NCI-H2171 (cell line): ENCODE data around the gene CD82.

Source experiments
- DNase-seq: peaks from one replicate; lab custom pipeline; 2025; lab: John Stamatoyannopoulos, UW

CD82 gene

GRCh38 chr11:44617671-44618461 lies 52.4 kb downstream of the CD82 start:
- no peak for DNase-seq

DNA sequence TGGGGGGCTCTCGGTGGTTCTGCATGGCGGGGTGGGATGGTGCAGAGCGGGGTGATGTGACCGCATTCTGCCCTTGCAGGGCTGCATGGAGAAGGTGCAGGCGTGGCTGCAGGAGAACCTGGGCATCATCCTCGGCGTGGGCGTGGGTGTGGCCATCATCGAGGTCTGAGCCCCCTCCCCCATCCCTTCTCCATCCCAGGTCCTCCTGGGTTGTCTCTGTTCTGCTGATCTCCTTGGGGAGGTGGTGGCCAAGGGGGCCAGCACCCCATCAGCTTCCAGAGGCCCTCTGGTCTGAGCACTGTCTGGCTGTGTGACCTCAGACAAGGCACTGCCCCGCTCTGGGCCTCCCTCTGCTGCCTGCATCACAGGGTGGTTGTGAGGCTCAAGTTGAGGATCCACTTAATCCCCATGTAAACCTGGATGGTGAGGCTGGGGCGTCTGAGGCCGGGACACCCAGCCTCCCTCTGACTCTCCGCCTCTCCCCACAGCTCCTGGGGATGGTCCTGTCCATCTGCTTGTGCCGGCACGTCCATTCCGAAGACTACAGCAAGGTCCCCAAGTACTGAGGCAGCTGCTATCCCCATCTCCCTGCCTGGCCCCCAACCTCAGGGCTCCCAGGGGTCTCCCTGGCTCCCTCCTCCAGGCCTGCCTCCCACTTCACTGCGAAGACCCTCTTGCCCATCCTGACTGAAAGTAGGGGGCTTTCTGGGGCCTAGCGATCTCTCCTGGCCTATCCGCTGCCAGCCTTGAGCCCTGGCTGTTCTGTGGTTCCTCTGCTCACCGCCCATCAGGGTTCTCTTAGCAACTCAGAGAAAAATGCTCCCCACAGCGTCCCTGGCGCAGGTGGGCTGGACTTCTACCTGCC lies 53.3 kb downstream of the CD82 start:
- DNase-seq = no peak

DNA sequence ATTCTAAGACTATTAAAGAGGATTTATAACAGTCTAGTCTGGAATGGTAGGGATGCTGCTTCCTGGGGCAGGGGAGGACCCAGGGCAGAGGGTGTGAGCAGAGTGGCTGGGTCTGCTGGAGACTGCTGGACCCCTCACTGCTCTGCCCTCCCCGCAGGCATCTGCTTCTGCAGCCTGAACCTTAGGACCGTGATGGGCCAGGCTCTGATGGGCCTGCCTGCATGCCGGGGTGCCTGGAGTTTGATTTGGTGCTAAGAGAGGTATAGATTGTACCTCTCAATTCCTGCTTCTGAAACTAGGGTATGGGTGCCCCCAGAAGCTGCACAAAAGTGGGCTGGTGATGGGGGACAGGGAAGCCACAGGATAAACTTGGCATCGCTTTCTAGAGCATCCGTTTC lies 54.9 kb downstream of the CD82 start:
- DNase-seq = no peak

- DNase-seq = peak; percentile 34
These were observed 55.7 kb downstream of the CD82 start for GRCh38 chr11:44621140-44621681.

- DNase-seq = no peak
These were observed 56.3 kb downstream of the CD82 start for GRCh38 chr11:44621784-44622183.

DNA sequence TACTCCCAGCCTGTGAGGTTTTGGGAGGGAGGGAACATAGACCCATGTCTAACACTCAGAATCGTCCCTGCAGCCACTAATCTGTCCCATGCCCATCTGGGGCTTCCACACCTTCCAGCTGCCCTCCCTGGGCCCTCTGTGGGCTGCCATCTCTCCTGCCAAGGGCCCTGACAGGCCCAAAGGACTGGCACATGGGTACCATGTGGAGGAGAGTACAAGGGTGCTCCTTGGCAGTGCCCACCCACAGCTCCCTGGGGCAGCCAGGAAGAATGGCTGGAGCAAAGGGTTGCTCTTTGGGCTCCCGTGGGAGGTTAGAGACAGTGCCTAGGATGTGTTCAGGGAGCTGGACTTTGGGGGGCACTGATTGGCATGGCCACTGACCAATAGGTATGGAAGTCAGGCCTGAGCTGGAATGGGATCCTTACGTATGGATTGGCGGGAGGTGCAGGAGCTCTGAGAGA lies 56.8 kb downstream of the CD82 start:
- DNase-seq = no peak

DNA sequence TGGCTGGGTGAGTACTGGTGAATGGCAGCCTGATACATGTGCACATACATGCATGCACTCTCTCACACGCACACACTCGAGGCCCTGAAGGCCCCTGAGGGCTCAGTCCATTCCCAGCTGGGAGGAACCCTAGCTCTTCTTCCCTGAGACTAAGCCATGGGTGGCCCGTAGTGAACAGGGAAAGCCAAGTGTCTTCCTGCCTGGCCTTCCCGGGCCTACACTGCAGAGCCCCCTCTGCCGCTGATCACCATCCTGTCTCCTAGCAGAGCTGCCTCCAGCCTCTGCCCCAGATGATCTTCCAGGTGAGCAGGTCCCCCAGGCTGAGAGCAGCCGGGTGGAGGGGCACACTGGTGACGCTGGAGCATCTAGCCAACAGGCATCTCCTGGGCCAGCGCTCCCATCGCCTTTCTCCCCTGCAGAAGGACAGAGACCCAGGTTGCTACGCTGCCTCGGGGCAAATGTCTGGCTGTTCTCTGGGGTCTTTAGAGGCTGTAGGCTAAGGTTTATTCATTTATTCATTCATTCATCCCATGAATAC lies 57.3 kb downstream of the CD82 start:
- DNase-seq = no peak

GRCh38 chr11:44623341-44623730 lies 57.9 kb downstream of the CD82 start:
- no peak for DNase-seq

GRCh38 chr11:44623731-44624491 lies 58.4 kb downstream of the CD82 start:
- DNase-seq = peak; percentile 34

- no peak for DNase-seq
These were observed 59.3 kb downstream of the CD82 start for GRCh38 chr11:44624761-44625221.

DNA sequence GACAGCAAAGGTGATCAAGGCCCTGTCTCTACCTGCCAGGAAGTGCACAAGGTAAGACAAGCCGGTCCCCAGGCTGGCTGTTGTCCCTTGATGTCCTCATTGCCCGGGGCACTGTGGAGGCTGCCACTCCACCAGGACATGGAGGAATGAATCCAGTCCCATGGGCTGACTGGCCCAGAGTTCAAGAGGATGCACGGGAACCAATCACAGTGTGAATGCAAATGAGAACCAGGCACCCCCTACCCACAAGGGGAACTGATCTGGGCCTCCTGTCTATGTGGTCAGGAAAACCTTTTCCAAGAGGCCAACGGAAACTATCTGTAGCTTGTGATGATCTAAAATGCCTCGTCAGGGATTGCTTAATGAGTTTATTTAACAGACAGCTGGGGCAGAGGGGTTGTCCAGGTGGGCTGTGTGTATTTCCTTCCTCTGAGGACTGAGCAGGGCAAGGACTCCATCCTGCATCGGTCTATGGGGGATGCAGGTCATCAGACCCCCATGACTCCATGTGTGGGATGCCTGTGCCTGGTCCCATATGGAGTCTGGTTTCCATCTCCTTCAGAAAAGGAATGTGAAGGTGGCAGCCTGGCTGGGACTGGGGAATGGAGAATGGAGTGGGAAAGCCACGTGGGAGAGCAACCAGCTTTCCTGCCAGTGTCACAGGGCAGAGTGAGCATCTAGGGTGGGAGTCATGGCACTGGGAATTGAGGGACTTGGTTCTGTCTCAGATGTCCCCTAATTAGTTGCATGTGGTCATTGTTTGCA lies 60.5 kb downstream of the CD82 start:
- no peak for DNase-seq

- no peak for DNase-seq
These were observed 61.2 kb downstream of the CD82 start for GRCh38 chr11:44626645-44627044.

GRCh38 chr11:44627165-44627789 lies 61.8 kb downstream of the CD82 start:
- no peak for DNase-seq

GRCh38 chr11:44627911-44628729 lies 62.7 kb downstream of the CD82 start:
- DNase-seq = no peak

- DNase-seq = no peak
These were observed 63.6 kb downstream of the CD82 start for GRCh38 chr11:44628730-44629700.

- DNase-seq = no peak
These were observed 64.4 kb downstream of the CD82 start for GRCh38 chr11:44629732-44630345.

- no peak for DNase-seq
These were observed 65.2 kb downstream of the CD82 start for GRCh38 chr11:44630511-44631210.
